ENCODE measurements around the gene P3H2. TPM values are rescaled to one million over a fixed set of nuclear protein-coding genes. Genes with fewer than 3 reads are reported as not detected.

P3H2 gene
- total and polyA plus RNA-seq, 2 donors (not counting 1 experiment from before 2014, with no cell fraction given): not detected

- H3K9ac ChIP-seq (ENCODE audit: low read length): no peak overlapping the region
- no peaks in the 10 kb centered on the region for H4K20me1 ChIP-seq (ENCODE audit: control insufficient read depth, insufficient read depth, low read length, poor library complexity, severe bottlenecking)
- no peak overlapping the region for H3K27ac ChIP-seq (ENCODE audit: low read length in 2 of 2)
- H3K27me3 Mint-ChIP-seq: peaks cover 4% of the 10 kb centered on the region
- H3K27ac Mint-ChIP-seq: no peak overlapping the region
- no peaks in the 10 kb centered on the region for H3K4me1 Mint-ChIP-seq
- no peak for DNase-seq
- no peak overlapping the region for H3K4me3 Mint-ChIP-seq
- H3K4me2 ChIP-seq (replicated peaks; ENCODE audit: low read depth, low read length, poor library complexity, severe bottlenecking): no peak overlapping the region
- no peaks in the 10 kb centered on the region for H3K9me3 Mint-ChIP-seq (ENCODE audit: insufficient read depth)
- intact Hi-C loops (cut with micrococcal nuclease): no loop called here
- no peaks in the 10 kb centered on the region for H3K4me1 ChIP-seq (ENCODE audit: control insufficient read depth in 2 of 2, insufficient read depth in 2 of 2, low read length in 2 of 2)
- POLR2A ChIA-PET: no interaction called here
- H3K4me3 ChIP-seq (ENCODE audit: control extremely low read depth in 1 of 5, extremely low read depth in 1 of 5, insufficient read depth in 1 of 5, low read depth in 2 of 5, low read length in 4 of 5): no peak overlapping the region
- no peaks in the 10 kb centered on the region for H3K36me3 ChIP-seq (replicated peaks in 1 of 2; ENCODE audit: control extremely low read depth in 1 of 2, control insufficient read depth in 1 of 2, extremely low read depth in 1 of 2, insufficient read depth in 2 of 2, low read length in 1 of 2)
- TF ChIP-seq EZH2 (IDR thresholded peaks at IDR 0.05; ENCODE audit: borderline replicate concordance, insufficient read depth, low read depth, low read length, poor library complexity, severe bottlenecking) (no peak), CTCF (IDR thresholded peaks at IDR 0.05) (no peak)
- H3K27me3 ChIP-seq (replicated peaks in 1 of 4; ENCODE audit: control extremely low read depth in 1 of 4, control insufficient read depth in 3 of 4, insufficient read depth in 4 of 4, low read length in 3 of 4): no peaks in the 10 kb centered on the region
- CTCF ChIA-PET: no interaction called here
- H2AFZ ChIP-seq (ENCODE audit: insufficient read depth, low read depth, low read length, poor library complexity, severe bottlenecking): no peak overlapping the region
- WGBS (ENCODE audit: insufficient coverage): no CpG with 5 or more reads among the region's 9 CpGs
- H3K9me3 ChIP-seq (ENCODE audit: control extremely low read depth in 1 of 3, control insufficient read depth in 2 of 3, insufficient read depth in 1 of 3, low read length in 2 of 3): no peaks in the 10 kb centered on the region
- no peaks in the 10 kb centered on the region for H3K79me2 ChIP-seq (ENCODE audit: control insufficient read depth, insufficient read depth, low read length)
- ATAC-seq (ENCODE audit: low read depth): no peak
These were observed 71.7 kb downstream of the P3H2 start for GRCh38 chr3:190048932-190049441.

DNA sequence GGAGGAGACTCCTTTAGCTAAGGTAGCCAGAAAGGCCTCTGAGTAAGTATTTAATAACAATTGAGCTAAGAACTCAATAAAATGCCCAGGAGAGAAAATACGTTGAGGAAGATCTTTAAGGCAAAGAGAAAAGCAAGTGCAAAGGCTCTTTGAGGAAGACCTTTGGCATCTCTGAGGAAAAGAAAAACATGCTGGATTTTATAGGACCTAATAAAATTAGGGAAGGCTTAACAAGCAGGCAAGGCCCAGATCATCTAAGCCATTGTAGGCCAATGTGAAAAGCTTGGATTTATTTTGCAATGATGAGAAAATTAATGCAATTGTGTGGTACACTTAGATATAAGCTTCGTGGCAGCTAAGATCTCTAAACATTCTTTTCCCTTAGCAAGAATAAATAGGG, 75.7 kb downstream of the P3H2 start:
- ChIA-PET POLR2A (no interaction called here), CTCF (no interaction called here)
- H3K9me3 ChIP-seq (ENCODE audit: control extremely low read depth in 1 of 3, control insufficient read depth in 2 of 3, insufficient read depth in 1 of 3, low read length in 2 of 3): no peaks in the 10 kb centered on the region
- no peaks in the 10 kb centered on the region for H3K4me1 Mint-ChIP-seq
- no peak overlapping the region for H3K4me2 ChIP-seq (replicated peaks; ENCODE audit: low read depth, low read length, poor library complexity, severe bottlenecking)
- H3K9ac ChIP-seq (ENCODE audit: low read length): no peak overlapping the region
- H4K20me1 ChIP-seq (ENCODE audit: control insufficient read depth, insufficient read depth, low read length, poor library complexity, severe bottlenecking): no peaks in the 10 kb centered on the region
- no peak overlapping the region for H3K27ac Mint-ChIP-seq
- ATAC-seq (ENCODE audit: low read depth): no peak
- H3K4me1 ChIP-seq (ENCODE audit: control insufficient read depth in 2 of 2, insufficient read depth in 2 of 2, low read length in 2 of 2): no peaks in the 10 kb centered on the region
- H3K27ac ChIP-seq (ENCODE audit: low read length in 2 of 2): no peak overlapping the region
- intact Hi-C loops (cut with micrococcal nuclease): no loop called here
- peaks cover 4% of the 10 kb centered on the region for H3K27me3 Mint-ChIP-seq
- no peak overlapping the region for H3K4me3 Mint-ChIP-seq
- no peak overlapping the region for H2AFZ ChIP-seq (ENCODE audit: insufficient read depth, low read depth, low read length, poor library complexity, severe bottlenecking)
- no CpG with 5 or more reads among the region's 2 CpGs for WGBS (ENCODE audit: insufficient coverage)
- no peaks in the 10 kb centered on the region for H3K27me3 ChIP-seq (replicated peaks in 1 of 4; ENCODE audit: control extremely low read depth in 1 of 4, control insufficient read depth in 3 of 4, insufficient read depth in 4 of 4, low read length in 3 of 4)
- no peaks in the 10 kb centered on the region for H3K79me2 ChIP-seq (ENCODE audit: control insufficient read depth, insufficient read depth, low read length)
- DNase-seq: no peak
- no peaks in the 10 kb centered on the region for H3K36me3 ChIP-seq (replicated peaks in 1 of 2; ENCODE audit: control extremely low read depth in 1 of 2, control insufficient read depth in 1 of 2, extremely low read depth in 1 of 2, insufficient read depth in 2 of 2, low read length in 1 of 2)
- no peak overlapping the region for H3K4me3 ChIP-seq (ENCODE audit: control extremely low read depth in 1 of 5, extremely low read depth in 1 of 5, insufficient read depth in 1 of 5, low read depth in 2 of 5, low read length in 4 of 5)
- H3K9me3 Mint-ChIP-seq (ENCODE audit: insufficient read depth): no peaks in the 10 kb centered on the region
- no peak for TF ChIP-seq CTCF (IDR thresholded peaks at IDR 0.05)
- TF ChIP-seq EZH2 (IDR thresholded peaks at IDR 0.05; ENCODE audit: borderline replicate concordance, insufficient read depth, low read depth, low read length, poor library complexity, severe bottlenecking): no peak

Data from B cell (primary cell).